T-helper 1 cell treated with Interleukin-12 subunit alpha and Interleukin-12 subunit beta and Interleukin-4 antibody, amounts not matched to agents 30 ng/mL and 1 ng/mL, for 36 hours (primary cell): ENCODE data around the gene IDH3G. TPM values are rescaled to one million over a fixed set of nuclear protein-coding genes. Genes with fewer than 3 reads are reported as not detected.
"Not testable (repeated sequence)": the region's sequence is repeated elsewhere in the genome, so short reads cannot be mapped to it uniquely, and the experiment has no call there.

Source experiments
- intact Hi-C: fragments of 100-400 bp; cut with micrococcal nuclease; formaldehyde crosslinking; loops from one replicate; pipeline ENCODE4 v1.15.1; 2024
- total RNA-seq: library from RNA; stranded (reverse); gene quantifications from 2 replicates; pipeline ENCODE4 v1.2.3, GENCODE V29; 2022

IDH3G gene
- total RNA-seq, 1 donor from 2014 or later: 72.0 TPM

DNA sequence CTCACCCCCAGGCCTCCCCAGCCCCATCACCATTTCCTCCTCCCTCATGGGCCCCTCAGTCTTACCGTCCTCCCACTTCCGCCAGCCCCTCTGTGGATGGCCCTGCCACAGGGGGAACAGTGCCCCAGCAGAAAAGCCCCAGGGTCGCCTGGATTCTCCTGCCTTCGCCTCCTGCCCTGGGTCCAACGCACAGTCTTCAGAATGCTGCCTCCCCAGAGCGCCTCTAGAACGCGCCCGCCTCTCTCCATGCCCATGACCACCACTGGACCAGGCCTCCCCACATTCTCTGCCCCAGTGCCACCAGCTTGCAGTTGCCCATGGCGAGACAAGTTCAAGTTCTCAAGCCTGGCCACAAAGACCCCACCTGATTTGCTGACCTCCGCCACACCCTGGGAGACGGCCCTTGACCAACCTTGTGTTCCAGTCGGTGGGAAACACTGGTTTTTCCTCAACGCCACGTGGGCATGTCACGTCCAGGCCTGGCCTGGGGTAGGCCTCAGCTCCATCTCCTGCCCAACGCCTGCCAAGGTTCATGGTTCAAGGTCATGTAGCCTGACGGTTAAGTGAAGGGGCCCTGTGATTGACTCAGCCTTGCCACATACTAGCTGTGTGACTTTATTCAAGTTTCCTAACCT lies 30.8 kb downstream of the IDH3G start:
- intact Hi-C loops: no loop called here

DNA sequence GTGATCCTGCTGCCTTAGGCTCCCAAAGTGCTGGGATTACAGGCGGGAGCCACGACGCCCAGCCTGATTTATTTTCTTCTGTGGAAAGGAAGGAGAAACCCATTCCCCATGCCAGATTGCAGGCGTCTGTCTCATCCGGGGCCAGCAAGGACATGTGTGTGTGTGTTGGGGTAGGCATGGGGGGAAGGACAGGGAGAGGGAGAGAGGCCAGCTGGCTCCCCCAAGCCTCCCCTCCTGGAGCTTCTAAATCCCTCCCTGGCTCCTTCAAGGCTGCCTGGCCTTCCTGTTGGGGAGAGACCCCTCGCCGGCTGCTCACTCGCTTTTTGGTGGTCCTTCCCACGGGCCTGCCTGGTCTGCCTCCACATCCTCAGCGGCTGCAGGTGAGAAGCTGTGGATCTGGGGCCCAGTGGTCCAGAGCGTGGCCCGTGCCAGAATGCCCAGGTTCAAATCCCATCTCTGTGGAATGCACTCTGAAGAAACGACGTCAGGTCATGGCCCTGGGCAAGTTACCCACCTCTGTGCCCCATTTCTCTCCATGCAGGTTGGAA lies 31.5 kb downstream of the IDH3G start:
- intact Hi-C loops: no loop called here

DNA sequence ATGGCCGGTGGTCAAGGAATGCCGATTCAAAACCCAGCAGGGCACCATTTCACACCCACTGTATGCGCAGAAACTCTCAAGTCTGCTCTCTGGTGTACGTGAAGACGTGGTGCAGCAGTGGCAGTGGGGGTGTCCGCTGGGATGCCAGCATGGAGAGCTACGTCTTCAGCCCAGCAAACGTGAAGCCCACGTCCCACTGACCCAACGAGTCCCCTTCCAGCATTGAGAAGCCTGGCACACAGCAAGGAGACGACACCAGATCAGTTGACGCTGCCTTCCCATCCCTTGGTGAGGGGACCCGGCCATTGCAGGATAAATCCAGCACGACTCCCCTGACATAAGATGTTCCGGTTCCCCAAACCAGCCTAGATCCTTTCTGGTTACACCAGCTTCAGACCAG lies 32.3 kb downstream of the IDH3G start:
- intact Hi-C loops: no loop called here

DNA sequence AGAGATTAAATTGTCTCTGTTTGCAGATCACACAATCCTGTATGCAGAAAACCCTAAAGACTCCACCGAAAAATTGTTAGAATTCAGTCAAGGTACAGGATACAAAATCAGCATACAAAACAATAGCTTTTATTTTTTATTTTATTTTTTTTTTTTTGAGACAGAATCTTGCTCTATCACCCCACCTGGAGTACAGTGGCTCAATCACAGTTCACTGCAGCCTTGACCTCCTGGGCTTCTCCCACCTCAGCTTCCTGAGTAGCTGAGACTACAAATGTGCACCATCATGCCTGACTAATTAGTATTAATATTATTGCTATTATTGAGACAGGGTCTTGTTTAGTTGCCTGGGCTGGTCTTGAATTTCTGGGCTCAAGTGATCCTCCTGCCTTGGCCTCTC lies 39.0 kb downstream of the IDH3G start:
- intact Hi-C loops: no loop called here

DNA sequence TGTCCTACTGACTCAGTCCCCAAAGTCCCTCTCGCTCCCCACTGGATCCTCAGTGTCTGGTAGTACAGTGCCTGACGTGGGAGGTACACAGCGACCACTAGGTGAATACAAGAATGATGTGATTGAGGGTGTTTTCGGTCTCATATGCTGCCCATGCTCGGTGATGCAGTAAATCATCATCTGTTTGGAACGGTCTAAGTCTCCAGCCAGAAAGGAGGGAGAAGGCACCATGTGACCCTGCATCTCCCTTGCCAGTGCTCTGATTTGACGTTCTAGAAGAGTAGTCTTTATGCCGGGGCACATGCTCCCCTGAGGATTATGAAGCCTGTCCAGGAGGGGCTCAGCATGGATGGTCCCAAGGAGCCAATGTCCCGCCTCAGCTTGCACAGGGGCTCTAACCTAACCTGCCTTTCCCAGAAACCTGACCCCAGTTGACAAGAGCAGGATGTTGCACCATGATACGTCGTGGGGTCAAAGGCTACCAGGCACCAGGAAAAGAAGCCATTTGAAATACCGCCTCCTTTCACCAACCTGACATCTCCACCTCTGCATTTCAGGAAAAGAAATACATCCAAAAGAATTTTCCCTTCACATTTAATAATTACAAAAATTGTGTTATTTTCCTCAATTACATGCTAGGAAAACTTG lies 43.9 kb downstream of the IDH3G start:
- intact Hi-C loops: no loop called here

DNA sequence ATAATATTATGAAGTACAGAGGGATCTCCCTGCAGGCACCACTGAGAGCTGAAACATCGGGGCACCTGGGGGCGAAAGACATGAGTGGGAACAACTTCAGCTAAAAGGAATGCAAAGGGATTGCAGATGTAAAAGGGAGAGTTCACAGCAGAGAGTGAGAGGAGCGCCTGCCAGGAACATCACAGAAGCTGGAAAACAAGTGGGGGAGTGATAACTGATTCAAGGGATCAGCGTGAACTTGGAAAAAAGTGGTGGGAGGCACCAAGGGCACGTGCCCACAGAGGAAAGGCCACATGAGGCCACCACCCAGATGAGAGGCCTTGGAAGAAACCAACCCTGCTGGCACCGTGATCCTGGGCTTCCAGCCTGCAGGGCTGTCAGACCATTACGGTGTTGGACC lies 45.2 kb downstream of the IDH3G start:
- intact Hi-C loops: not testable (repeated sequence)

DNA sequence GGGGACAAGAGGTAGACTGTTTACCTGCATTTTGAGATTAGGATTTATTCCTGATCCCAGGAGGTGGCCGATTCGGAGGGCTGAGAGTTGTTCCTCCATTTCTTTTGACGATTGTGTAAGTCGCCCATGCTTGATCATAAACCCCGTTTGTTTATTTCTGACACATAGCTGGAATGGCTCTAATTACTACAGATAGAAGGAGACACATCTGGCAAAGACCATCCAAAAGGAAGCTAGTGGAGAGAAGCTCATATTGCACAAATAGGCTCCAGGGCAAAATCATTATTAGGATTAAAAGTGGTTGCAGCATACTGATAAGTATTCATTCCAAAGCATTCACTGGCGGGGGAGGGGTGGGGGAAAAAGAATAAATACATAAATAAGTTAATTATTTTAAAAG lies 47.2 kb downstream of the IDH3G start:
- intact Hi-C loops: not testable (repeated sequence)

DNA sequence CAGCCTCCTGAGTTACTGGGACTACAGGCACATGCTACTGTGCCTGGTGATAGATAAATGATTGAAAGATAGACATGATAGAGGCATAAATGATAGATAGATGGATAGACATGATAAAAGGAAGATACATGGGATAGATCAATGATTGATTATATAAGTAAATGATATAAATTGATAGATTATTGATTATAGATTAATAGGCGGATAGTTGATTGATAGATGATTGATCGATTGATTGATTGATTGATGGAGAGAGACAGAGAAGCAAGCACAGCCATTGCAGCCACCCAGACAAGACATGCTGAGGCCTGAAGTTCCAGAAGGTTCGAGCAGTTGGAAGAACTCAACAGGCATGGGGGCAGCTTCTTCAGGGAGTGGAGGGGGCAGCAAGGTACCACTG lies 47.8 kb downstream of the IDH3G start:
- intact Hi-C loops: no loop called here

DNA sequence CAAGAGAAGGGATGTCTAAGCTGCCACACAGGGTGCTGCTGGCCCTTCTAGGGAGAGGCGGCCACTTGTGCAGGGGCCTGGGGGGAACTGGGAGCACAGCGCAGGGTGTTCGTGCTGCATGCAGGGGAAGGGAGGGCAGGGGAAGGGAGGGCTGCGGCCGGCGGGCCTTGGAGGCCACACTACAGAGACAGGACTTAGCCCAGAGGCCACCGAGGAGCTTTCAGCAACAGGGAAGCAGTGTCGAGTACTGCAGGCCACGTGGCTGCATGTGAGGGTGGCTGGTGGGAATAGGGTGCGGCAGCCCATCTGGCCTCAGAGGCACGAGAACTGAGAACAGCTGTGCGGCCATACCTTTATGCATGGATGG lies 49.1 kb downstream of the IDH3G start:
- intact Hi-C loops: not testable (repeated sequence)

DNA sequence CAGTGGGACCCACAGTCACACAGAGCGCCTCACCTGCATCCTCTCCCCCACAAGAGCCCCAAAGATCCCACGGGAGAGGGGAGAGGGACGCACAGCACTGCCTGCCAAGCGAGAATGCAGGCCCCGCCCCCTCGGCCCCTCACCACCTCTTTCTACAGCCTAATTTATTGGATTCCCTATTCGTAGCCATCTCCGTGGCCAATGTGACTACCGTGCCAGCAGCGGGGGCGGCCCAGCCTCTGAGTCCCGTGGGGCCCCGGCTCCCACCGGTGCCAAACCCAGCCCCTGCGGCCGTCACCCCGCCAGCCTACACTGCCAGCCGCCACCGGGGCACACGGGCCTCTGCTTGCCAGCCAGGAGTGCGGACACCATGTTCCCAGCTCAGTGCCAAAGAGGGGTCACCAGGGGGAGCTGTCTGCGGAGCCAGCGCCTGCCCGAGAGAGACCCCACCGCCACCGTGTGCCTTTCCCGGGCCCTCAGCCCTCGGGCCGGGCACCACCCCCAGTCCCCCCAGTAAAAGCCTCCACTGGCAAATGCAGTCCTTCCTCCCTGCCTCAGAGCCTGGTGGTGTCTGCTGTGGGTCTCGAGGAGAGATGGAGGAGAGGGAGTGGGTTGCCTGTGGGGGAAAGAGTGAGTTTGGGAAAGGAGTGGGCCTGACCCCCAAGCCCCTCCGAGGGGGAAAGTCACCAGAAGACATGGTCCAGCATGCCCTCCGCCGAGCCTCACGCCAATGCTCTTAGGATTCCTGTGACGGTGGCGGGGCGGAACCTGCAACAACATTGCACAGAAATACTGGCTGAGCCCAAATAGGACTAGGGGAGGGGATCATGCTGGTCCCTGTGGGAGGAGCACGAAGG lies 49.7 kb downstream of the IDH3G start:
- intact Hi-C loops: no loop called here

DNA sequence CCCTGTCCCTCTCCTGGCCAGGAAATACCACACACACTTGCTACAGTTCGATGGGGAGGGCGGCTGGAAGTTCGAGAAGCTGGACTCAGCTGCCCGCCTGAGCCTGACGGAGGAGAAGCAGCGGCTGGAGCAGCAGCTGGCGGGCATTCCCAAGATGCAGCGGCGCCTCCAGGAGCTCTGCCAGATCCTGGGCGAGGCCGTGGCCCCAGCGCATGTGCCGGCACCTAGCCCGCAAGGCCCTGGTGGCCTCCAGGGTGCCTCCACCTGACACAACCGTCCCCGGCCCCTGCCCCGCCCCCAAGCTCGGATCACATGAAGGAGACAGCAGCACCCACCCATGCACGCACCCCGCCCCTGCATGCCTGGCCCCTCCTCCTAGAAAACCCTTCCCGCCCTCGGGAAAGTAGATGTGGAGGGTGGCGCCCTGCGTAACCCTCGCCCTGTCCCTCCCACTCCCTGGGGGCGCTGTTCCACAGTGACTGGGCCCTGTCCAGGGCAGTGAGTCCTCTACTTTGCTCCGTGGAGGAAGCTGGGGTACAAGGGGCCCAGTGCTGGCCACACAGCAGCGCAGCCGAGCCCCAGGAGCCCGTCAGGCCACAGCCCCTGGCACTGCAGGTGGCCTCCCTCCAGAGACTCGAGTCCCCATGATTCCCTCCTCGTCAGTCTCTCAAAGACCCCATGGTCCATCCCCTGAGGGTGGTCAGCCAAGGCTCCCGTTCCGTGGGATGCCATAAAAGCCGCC lies 50.5 kb downstream of the IDH3G start:
- intact Hi-C loops: not testable (repeated sequence)

DNA sequence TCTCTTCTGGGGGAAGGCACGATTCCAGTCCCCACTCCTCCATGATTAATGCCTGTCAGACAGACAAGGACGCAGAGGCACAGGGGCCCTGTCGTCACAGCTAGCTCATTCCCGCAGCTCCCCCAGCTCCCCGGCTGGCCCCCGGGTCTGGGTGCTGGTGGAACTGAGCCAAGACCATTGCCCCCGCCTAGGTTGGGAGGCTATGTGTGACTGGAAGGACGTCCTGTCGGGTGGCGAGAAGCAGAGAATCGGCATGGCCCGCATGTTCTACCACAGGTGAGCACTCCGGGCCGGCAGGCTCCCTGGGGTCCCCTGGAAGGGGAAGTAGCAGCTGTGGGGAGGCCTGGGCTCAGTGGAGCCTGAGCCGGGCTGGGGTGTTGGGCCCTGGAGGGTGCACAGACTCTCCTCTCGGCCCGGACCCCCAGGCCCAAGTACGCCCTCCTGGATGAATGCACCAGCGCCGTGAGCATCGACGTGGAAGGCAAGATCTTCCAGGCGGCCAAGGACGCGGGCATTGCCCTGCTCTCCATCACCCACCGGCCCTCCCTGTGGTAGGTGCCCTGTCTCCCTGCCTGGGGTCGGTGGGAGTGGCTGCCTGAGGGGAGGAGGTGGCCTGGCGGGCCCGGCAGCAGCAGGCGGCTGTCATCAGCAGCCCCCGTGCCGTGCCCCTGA lies 51.2 kb downstream of the IDH3G start:
- intact Hi-C loops: not testable (repeated sequence)

DNA sequence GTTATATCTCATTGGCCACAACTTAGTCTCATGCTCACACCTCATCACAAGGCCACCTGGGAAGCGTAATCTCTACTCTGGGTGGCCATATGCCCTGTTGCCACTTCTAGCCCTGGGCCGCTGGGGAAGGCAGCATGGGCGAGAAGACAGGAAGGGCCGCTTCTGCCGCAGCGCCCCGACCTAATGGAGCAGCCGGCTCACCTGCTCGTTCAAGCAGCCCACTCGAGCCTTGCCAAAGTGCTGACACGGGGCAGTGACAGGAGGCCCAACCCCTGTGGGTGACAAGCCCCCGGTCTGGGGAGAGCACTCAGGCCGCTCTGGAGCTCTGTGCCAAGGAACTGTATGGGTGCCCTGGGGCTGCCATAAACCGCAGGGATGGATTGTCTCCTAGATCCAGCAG lies 52.1 kb downstream of the IDH3G start:
- intact Hi-C loops: not testable (repeated sequence)

DNA sequence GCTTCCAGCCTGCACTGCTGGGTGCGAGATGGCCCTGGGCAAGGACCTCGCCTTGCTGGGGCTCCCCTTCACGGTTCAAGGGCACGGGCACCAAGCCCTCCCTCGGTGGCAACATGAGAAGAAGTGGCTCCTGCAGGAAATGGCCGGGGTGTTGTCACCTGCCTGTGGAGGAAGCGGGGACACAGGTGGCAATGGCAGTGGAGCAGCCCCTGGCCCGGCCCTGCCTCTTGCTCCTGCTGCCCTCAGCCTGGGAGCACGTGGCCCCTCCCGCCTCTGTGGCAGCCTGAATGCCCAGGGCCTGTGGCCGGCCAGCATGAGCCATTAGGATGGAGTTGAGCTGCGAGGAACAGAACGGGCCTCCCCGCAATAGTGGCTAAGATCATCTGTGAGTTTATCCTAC lies 52.7 kb downstream of the IDH3G start:
- intact Hi-C loops: no loop called here

DNA sequence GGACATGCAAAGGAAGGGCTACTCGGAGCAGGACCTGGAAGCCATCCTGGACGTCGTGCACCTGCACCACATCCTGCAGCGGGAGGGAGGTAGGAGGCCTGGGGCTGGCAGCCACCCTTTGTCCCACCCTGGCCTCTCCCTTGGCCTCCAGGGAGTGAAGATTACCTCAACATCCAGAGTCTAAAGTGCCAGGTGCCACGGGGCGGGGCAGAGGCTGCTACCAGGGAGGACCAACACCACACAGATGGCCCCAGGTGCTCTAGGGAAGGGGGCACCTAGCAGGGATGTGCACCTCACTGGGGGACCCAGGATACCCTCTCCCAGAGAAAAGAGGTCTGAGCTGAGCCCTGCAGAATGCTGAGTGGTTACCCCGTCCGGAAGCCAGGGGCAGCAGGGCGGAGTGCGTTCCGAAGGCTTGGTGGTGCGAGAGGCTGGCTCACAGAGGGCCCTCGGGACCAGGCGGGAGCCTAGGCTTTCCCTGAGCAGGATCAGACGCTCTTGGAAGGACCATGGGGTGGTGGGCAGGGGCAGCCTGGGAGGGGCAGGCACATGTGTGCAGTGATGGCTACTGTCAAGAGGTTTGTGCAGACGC lies 53.4 kb downstream of the IDH3G start:
- intact Hi-C loops: no loop called here

DNA sequence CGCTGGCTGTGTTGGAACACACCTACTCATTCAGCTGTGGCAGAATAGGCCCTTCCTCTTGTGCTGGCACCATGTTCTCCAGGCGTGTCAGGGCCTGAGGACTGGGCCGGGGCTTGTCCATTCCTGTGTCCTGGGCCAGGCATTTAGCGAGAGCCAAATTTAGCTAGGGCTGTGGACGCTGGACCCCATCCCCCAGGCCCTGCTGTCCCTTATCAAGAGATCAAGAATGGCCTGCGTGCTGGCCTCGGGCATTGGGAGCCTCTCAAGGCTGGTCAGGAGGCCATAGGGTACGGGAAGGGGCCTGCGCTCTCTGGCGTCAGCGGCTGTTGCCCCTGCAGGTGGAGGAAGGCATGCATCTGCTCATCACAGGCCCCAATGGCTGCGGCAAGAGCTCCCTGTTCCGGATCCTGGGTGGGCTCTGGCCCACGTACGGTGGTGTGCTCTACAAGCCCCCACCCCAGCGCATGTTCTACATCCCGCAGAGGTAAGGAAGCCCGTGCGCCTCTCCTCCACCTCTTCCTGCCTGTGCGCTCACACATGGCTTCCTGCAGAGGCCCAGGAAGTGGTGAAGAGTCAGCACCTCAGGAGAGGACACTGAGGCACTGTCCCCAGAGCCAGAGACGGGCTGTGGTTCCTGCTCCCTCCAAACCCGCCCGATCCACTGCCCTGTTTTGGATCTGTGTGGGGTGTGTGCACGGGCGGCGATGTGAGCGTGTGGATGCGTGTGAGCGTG lies 54.3 kb downstream of the IDH3G start:
- intact Hi-C loops: no loop called here

DNA sequence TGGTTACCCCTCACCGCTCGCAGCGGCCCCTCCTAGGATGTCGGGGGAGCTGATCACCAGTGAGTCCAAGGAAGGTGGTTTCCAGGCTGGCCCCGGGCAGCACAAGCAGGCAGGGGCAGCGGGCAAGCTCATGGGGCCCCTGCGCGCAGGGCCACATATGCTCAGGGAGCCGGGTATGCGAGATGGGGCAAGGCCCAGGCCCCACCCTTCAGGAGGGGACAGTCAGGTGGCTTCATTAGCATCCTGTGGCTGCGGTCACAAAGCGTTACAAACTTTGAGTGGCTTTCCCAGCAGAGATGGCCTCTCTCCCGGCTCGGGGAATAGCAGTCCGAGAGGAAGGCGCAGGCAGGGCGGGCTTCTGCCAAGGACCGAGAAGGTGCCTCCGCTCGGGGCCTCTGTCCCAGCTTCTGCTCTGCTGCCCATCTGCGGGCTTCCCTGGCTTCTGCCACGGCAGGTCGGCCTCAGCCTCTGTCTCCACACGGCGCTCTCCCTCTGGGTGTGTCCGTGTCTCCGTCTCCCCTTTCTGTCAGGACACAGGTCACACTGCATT lies 56.0 kb downstream of the IDH3G start:
- intact Hi-C loops: no loop called here

DNA sequence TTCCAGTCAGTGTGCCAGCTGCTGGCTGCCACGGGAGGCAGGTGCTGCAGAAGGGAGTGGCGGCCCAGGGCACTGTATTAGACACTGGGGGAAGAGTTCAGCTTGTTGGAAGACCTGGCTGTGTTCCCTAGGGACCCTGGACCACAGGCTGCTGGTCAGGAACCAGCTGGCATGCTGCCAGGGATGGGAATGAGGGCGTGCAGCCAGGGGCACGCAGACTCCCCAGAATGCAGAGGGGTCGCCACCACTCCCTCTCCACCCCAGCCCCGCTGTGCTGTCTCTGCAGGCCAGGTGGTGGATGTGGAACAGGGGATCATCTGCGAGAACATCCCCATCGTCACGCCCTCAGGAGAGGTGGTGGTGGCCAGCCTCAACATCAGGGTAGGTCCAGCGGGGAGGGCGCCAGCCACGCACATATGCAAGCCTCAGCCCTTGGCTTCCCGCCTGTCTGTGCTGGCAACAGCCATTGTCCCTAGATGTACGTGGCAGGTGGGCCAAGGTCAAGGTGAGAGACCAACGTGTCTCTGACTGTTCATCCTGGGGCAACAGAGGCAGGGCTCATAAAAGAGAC lies 57.2 kb downstream of the IDH3G start:
- intact Hi-C loops: no loop called here
